ENCODE data around the gene GPSM3. TPM values are rescaled to one million over a fixed set of nuclear protein-coding genes. Genes with fewer than 3 reads are reported as not detected.

The GPSM3 gene
- total and polyA plus RNA-seq, 2 experiments from 2014 or later: 4.7 to 5.9 TPM

GRCh38 chr6:32163559-32164258 is 28.7 kb downstream of the GPSM3 start:
- Mint-ChIP-seq H3K27ac (peak overlapping the region; percentile 65), H3K36me3 (ENCODE audit: low read depth) (peaks cover 55% of the 10 kb centered on the region), H3K4me1 (peaks cover 23% of the 10 kb centered on the region), H3K27me3 (ENCODE audit: insufficient read depth, low read depth, poor library complexity) (peaks cover 7% of the 10 kb centered on the region), H3K9me3 (no peaks in the 10 kb centered on the region), H3K4me3 (no peak overlapping the region)
- Histone ChIP-seq H2AFZ (no peak overlapping the region), H3K4me2 (no peak overlapping the region), H3K79me2 (replicated peaks; ENCODE audit: insufficient read depth) (no peaks in the 10 kb centered on the region), H3K36me3 (ENCODE audit: insufficient read depth) (peaks cover 4% of the 10 kb centered on the region; the same call in 1 of the 2 replicates), H3K4me1 (ENCODE audit: insufficient read depth) (peaks cover 12% of the 10 kb centered on the region), H3K27me3 (ENCODE audit: insufficient read depth) (no peaks in the 10 kb centered on the region), H3F3A (replicated peaks; ENCODE audit: low read depth) (peaks cover 12% of the 10 kb centered on the region), H3K4me3 (no peak overlapping the region), H3K9me2 (ENCODE audit: insufficient read depth) (no peaks in the 10 kb centered on the region), H4K20me1 (replicated peaks; ENCODE audit: insufficient read depth) (no peaks in the 10 kb centered on the region; the same call in 1 of the 2 replicates), H3K27ac (ENCODE audit: low read depth) (no peak overlapping the region)
- DNase-seq (ENCODE audit: low spot score): no peak
- TF ChIP-seq ZNF462 (CRISPR knock-in tag; IDR thresholded peaks at IDR 0.05): no peak
- TF ChIP-seq CREB1 (CRISPR knock-in tag; IDR thresholded peaks at IDR 0.05; ENCODE audit: low read depth): no peak
- TF ChIP-seq POLR2AphosphoS5 (IDR thresholded peaks at IDR 0.05; ENCODE audit: low read depth): no peak
- TF ChIP-seq NANOG (IDR thresholded peaks at IDR 0.05; ENCODE audit: borderline replicate concordance): no peak
- no peak for TF ChIP-seq REST (IDR thresholded peaks at IDR 0.05; ENCODE audit: unreplicated experiment)
- no peak for TF ChIP-seq EZH2 (IDR thresholded peaks at IDR 0.05; ENCODE audit: low read depth, unreplicated experiment)
- no peak for TF ChIP-seq JUNB (IDR thresholded peaks at IDR 0.05; ENCODE audit: unreplicated experiment)
- TF ChIP-seq ZNF114 (CRISPR knock-in tag; IDR thresholded peaks at IDR 0.05): no peak
- TF ChIP-seq ZNF331 (CRISPR knock-in tag; IDR thresholded peaks at IDR 0.05; ENCODE audit: low read depth): no peak
- ATAC-seq: no peak
